ENCODE results near the gene STYK1. TPM values are rescaled to one million over a fixed set of nuclear protein-coding genes. Genes with fewer than 3 reads are reported as not detected.
"Not testable (repeated sequence)": the region's sequence is repeated elsewhere in the genome, so short reads cannot be mapped to it uniquely, and the experiment has no call there.

STYK1 gene
- total RNA-seq, 2 experiments from 2014 or later = not detected

DNA sequence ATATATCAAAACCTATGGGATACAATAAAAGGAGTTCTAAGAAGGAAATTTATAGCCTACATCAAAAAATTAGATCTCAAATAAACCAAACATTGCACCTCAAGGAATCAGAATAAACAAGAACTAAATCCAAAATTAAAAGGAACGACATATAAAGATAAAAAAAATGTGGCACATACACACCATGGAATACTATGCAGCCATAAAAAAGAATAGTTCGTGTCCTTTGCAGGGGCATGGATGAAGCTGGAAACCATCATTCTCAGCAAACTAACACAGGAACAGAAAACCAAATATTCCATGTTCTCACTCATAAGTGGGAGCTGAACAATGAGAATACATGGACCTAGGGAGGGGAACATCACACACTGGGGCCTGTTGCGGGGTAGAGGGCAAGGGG is 91.7 kb downstream of the STYK1 start:
- not testable (repeated sequence) for H3K4me1 Mint-ChIP-seq (ENCODE audit: low read depth); H3K4me3 Mint-ChIP-seq
- CTCF ChIA-PET = interaction anchor here (0.6 kb wide), 1 partner anchor 398 kb away, joined by 6 read pairs; no protein-coding TSS in a partner anchor

DNA sequence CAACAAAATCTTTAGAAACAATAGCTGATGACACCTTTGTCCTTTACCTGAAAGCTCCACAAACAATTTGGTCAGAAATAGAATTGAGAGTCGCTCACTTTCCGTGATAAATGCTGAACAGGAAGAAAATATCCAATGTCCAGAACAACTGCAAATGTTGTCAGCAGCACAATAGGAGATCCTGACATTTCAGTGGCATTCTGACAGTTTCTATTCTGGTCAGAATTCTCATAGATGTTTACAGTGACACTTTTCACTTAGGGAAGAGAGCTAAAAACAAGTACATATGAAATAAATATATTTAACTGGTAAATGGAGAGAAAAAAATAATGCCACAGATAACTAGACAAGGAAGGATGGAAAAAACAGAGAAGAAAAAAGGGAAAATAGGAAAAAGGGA is 99.5 kb downstream of the STYK1 start:
- H3K36me3 Mint-ChIP-seq (ENCODE audit: low read depth) = no peaks in the 10 kb centered on the region
- peaks cover 2% of the 10 kb centered on the region for H3K27me3 Mint-ChIP-seq (ENCODE audit: low read depth)
- H3K9me3 Mint-ChIP-seq = no peaks in the 10 kb centered on the region
- no peak for DNase-seq
- H3K4me1 Mint-ChIP-seq (ENCODE audit: low read depth) = no peaks in the 10 kb centered on the region
- no peak overlapping the region for H3K4me3 Mint-ChIP-seq
- no peak overlapping the region for H3K27ac Mint-ChIP-seq
- CTCF ChIA-PET = no interaction called here
- intact Hi-C loops (cut with micrococcal nuclease) = no loop called here

More for the DNA sequence above, 91.7 kb downstream of the STYK1 start:
- H3K9me3 Mint-ChIP-seq; H3K27me3 Mint-ChIP-seq (ENCODE audit: low read depth); intact Hi-C loops (cut with micrococcal nuclease); H3K27ac Mint-ChIP-seq; DNase-seq: not testable (repeated sequence)
- H3K36me3 Mint-ChIP-seq (ENCODE audit: low read depth) = peaks cover 27% of the 10 kb centered on the region

DNA sequence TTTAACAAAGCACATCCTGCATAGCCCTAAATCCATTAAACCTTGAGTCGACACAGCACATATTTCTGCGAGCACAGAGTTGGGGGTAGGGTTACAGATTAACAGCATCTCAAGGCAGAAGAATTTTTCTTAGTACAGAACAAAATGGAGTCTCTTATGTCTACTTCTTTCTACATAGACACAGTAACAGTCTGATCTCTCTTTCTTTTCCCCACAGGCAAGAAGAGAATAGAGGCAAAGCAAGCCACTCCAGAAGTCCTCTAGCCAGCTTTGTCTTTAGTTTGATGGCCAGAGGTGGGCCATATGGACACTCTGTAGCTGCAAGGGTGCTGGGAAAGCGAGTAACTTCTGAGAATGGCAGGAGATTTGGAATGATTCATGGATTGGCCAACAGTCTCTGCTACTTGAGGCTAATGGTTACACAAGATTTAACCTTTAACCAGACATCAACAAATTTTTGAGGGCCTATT is 101.8 kb downstream of the STYK1 start:
- H3K36me3 Mint-ChIP-seq (ENCODE audit: low read depth); DNase-seq; H3K4me1 Mint-ChIP-seq (ENCODE audit: low read depth); intact Hi-C loops (cut with micrococcal nuclease); CTCF ChIA-PET; H3K27ac Mint-ChIP-seq; H3K9me3 Mint-ChIP-seq; H3K4me3 Mint-ChIP-seq: not testable (repeated sequence)
- peaks cover 10% of the 10 kb centered on the region for H3K27me3 Mint-ChIP-seq (ENCODE audit: low read depth)

DNA sequence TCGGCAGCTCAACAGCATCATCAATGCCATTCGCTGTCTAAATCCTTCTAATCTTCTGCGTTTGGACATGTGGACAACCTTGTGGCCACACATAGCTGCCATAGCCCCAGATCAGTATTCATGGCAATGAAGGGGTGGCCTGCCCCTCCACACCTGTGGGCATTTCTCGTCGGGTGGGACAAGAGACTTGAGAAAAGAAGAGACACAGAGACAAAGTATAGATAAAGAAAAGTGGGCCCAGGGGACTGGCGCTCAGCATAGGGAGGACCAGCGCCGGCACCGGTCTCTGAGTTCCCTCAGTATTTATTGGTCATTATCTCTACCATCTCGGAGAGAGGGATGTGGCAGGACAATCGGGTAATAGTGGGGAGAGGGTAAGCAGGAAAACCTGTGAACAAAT is 102.7 kb downstream of the STYK1 start:
- Mint-ChIP-seq H3K9me3 (no peaks in the 10 kb centered on the region), H3K27ac (no peak overlapping the region), H3K36me3 (ENCODE audit: low read depth) (no peaks in the 10 kb centered on the region), H3K4me3 (no peak overlapping the region), H3K4me1 (ENCODE audit: low read depth) (no peaks in the 10 kb centered on the region), H3K27me3 (ENCODE audit: low read depth) (peaks cover 14% of the 10 kb centered on the region)
- intact Hi-C loops (cut with micrococcal nuclease) = no loop called here
- no peak for DNase-seq
- CTCF ChIA-PET = interaction anchor here (0.5 kb wide), 1 partner anchor 389 kb away, joined by 3 read pairs; no protein-coding TSS in a partner anchor

Other genes with a start within 250 kb of the STYK1 start
- not detected for gene KLRC2, start 238.0 kb downstream of the STYK1 start, total RNA-seq
- gene KLRC1, start 220.7 kb downstream of the STYK1 start, total RNA-seq = under 1 TPM in 1 of 2 experiments, not detected in 1; 0.21 TPM
- 1 to 10 TPM; 2.1 to 3.1 TPM for gene EIF2S3B, start 168.2 kb downstream of the STYK1 start, total RNA-seq
- 10 to 100 TPM; 58.8 to 61.1 TPM for gene MAGOHB, start 60.4 kb downstream of the STYK1 start, total RNA-seq
- gene YBX3, start 49.3 kb upstream of the STYK1 start, total RNA-seq = 100 to 1,000 TPM; 192 to 219 TPM
- gene TAS2R7, start 128.6 kb upstream of the STYK1 start, total RNA-seq = not detected
- not detected for gene TAS2R8, start 133.2 kb upstream of the STYK1 start, total RNA-seq
- gene TAS2R9, start 136.1 kb upstream of the STYK1 start, total RNA-seq = not detected
- not detected for gene TAS2R10, start 152.3 kb upstream of the STYK1 start, total RNA-seq
- gene PRR4, start 175.4 kb upstream of the STYK1 start, total RNA-seq = not detected
- gene PRH1, start 210.2 kb upstream of the STYK1 start, total RNA-seq = 1 to 10 TPM; 4.8 to 7.4 TPM
- gene TAS2R13, start 235.5 kb upstream of the STYK1 start, total RNA-seq = under 1 TPM in 1 of 2 experiments, not detected in 1; 0.17 TPM

Measured in activated naive CD4-positive, alpha-beta T cell treated with anti-CD3 and anti-CD28 coated beads for 36 hours (primary cell).